GM12878 (cell line): ENCODE data around the gene P4HA1. TPM values are rescaled to one million over a fixed set of nuclear protein-coding genes. Genes with fewer than 3 reads are reported as not detected.

Source experiments
- ATAC-seq: fragments of 200-7000 bp; cut with Tn5 transposase; 3 replicates; pipeline ENCODE4 v1.9.1; 2020; ENCODE audit warnings: mild to moderate bottlenecking, moderate library complexity
- BruUV-seq: library from RNA; stranded (reverse); fragments of 400-500 nt; replicated peaks from 2 replicates; lab custom pipeline; 2021; lab: Mats Ljungman, UMichigan
- CTCF ChIA-PET: fragments of 300-600 bp; sonication (Branson Sonifier 250); formaldehyde crosslinking; extraction: SDS; loops from one replicate; lab custom pipeline; 2021; ENCODE audit warnings: inconsistent platforms; lab: Yijun Ruan, JAX
- POLR2A ChIA-PET: fragments of 350-600 bp; formaldehyde crosslinking; extraction: SDS; loops from one replicate; lab custom pipeline; 2021; ENCODE audit warnings: inconsistent platforms; lab: Charles Lee
- RAD21 ChIA-PET: fragments of 300-600 bp; sonication (Branson Sonifier 250); formaldehyde crosslinking; loops from one replicate; lab custom pipeline; 2023; ENCODE audit warnings: antibody characterized with exemption; ENCODE audit not compliant: unreplicated experiment; lab: Charles Lee
- SMC1A ChIA-PET: fragments of 300-600 bp; sonication (Branson Sonifier 250); formaldehyde crosslinking; loops from one replicate; lab custom pipeline; 2023; ENCODE audit not compliant: unreplicated experiment, uncharacterized antibody; lab: Charles Lee
- DNase-seq: peaks from one replicate; pipeline ENCODE4 v3.0.0-alpha.2; 2011; ENCODE audit warnings: low read depth, low spot score
- FAIRE-seq: peaks from 3 replicates; lab custom pipeline; 2011; peaks lifted over from hg19 to GRCh38; lab: Jason Lieb, UNC
- H2AFZ ChIP-seq: 2 replicates; pipeline ENCODE4 v1.6.0; 2011; ENCODE audit warnings: low read depth, low read length, control low read depth; ENCODE audit not compliant: control insufficient read depth
- H3K27ac ChIP-seq: 2 replicates; pipeline ENCODE4 v1.5.1; 2011; ENCODE audit warnings: control low read depth; ENCODE audit not compliant: control insufficient read depth, insufficient read depth
- H3K27me3 ChIP-seq, 2 experiments: replicated peaks in 1 of 2; 2 replicates each; pipeline versions ENCODE4 v1.6.0 to v1.6.1; 2011; ENCODE audit warnings: low read length in 1 of 2; ENCODE audit not compliant: control insufficient read depth in 2 of 2, insufficient read depth in 2 of 2
- H3K36me3 ChIP-seq, 2 experiments: 2 replicates each; pipeline ENCODE4 v1.5.1; 2011; ENCODE audit warnings: low read length in 1 of 2; ENCODE audit not compliant: control insufficient read depth in 2 of 2, insufficient read depth in 2 of 2
- H3K4me1 ChIP-seq: 2 replicates; pipeline ENCODE4 v1.6.1; 2011; ENCODE audit warnings: mild to moderate bottlenecking, low read length, moderate library complexity, mixed read lengths; ENCODE audit not compliant: control insufficient read depth, insufficient read depth
- H3K4me2 ChIP-seq: 2 replicates; pipeline ENCODE4 v1.6.0; 2011; ENCODE audit warnings: control low read depth; ENCODE audit not compliant: control insufficient read depth, insufficient read depth
- H3K4me3 ChIP-seq: fragments of 200-600 bp; sonication (generic); 2 replicates; pipeline ENCODE4 v1.5.1; 2016
- H3K79me2 ChIP-seq: 2 replicates; pipeline ENCODE4 v1.6.0; 2011; ENCODE audit warnings: low read length; ENCODE audit not compliant: control insufficient read depth, insufficient read depth
- H3K9ac ChIP-seq: 2 replicates; pipeline ENCODE4 v1.8.0; 2011; ENCODE audit warnings: low read length, control low read depth, mixed read lengths; ENCODE audit not compliant: control insufficient read depth, insufficient read depth
- H3K9me3 ChIP-seq: replicated peaks from 3 replicates; pipeline ENCODE4 v1.5.1; 2011; ENCODE audit warnings: mild to moderate bottlenecking, low read length; ENCODE audit not compliant: control insufficient read depth, insufficient read depth
- H4K20me1 ChIP-seq: 2 replicates; pipeline ENCODE4 v1.6.0; 2011; ENCODE audit not compliant: control insufficient read depth, insufficient read depth
- BCL11A ChIP-seq: IDR thresholded peaks from 2 replicates; pipeline ENCODE4 v1.6.1; 2011; ENCODE audit warnings: low read depth, low read length
- EP300 ChIP-seq, 2 experiments: fragments of 150-350 bp in 1 of 2; IDR thresholded peaks; 2 replicates each; pipeline ENCODE4 v1.6.1; 2011 to 2012; ENCODE audit warnings: low read depth in 2 of 2, low read length in 2 of 2, borderline replicate concordance in 1 of 2, improper control_type of control experiment in 1 of 2, inconsistent platforms in 1 of 2; ENCODE audit not compliant: control insufficient read depth in 1 of 2
- ETV6 ChIP-seq, 2 experiments: fragments of 450-650 bp in 1 of 2; IDR thresholded peaks in 1 of 2; conservative IDR thresholded peaks in 1 of 2; 2 replicates each; pipeline ENCODE4 v1.6.1; 2014; ENCODE audit warnings: antibody characterized with exemption in 1 of 2, borderline replicate concordance in 1 of 2, low read depth in 1 of 2, mild to moderate bottlenecking in 1 of 2, moderate library complexity in 1 of 2
- HDAC6 ChIP-seq: fragments of 200-600 bp; sonication (generic); IDR thresholded peaks from one replicate; pipeline ENCODE4 v1.8.0; 2017; ENCODE audit warnings: antibody characterized with exemption; ENCODE audit not compliant: unreplicated experiment
- MYB ChIP-seq: fragments of 150-350 bp; IDR thresholded peaks from 2 replicates; pipeline ENCODE4 v1.6.1; 2014; ENCODE audit warnings: mild to moderate bottlenecking, low read depth, low read length, borderline replicate concordance
- NFIC ChIP-seq: IDR thresholded peaks from 2 replicates; pipeline ENCODE4 v1.6.1; 2012; ENCODE audit warnings: low read depth, mild to moderate bottlenecking, inconsistent platforms, low read length, moderate library complexity
- NR2C2 ChIP-seq: IDR thresholded peaks from 2 replicates; pipeline ENCODE4 v1.6.1; 2011; ENCODE audit warnings: borderline replicate concordance, low read depth; ENCODE audit not compliant: control insufficient read depth, insufficient read length
- NR2F1 ChIP-seq: fragments of 450-650 bp; conservative IDR thresholded peaks from 2 replicates; pipeline ENCODE4 v1.6.1; 2017; ENCODE audit warnings: mild to moderate bottlenecking
- RCOR1 ChIP-seq: conservative IDR thresholded peaks from 2 replicates; pipeline ENCODE4 v1.6.1; 2012; ENCODE audit warnings: low read depth, low read length, improper control_type of control experiment
- SIX5 ChIP-seq: IDR thresholded peaks from 2 replicates; pipeline ENCODE4 v1.6.1; 2011; ENCODE audit warnings: mild to moderate bottlenecking, low read depth, low read length, moderate library complexity; ENCODE audit not compliant: severe bottlenecking
- SPI1 ChIP-seq: IDR thresholded peaks from 2 replicates; pipeline ENCODE4 v1.6.1; 2011; ENCODE audit warnings: low read depth, mild to moderate bottlenecking, low read length, moderate library complexity, borderline replicate concordance; ENCODE audit not compliant: insufficient read depth
- SREBF1 ChIP-seq: IDR thresholded peaks from 2 replicates; pipeline ENCODE4 v1.6.1; 2012; ENCODE audit warnings: mild to moderate bottlenecking, low read length
- SUZ12 ChIP-seq: fragments of 200-600 bp; sonication (generic); IDR thresholded peaks from one replicate; pipeline ENCODE4 v1.6.1; 2018; ENCODE audit warnings: antibody characterized with exemption, mild to moderate bottlenecking; ENCODE audit not compliant: unreplicated experiment
- TARDBP ChIP-seq: IDR thresholded peaks from 2 replicates; pipeline ENCODE4 v1.6.1; 2016; ENCODE audit warnings: borderline replicate concordance
- YBX1 ChIP-seq: fragments of 450-650 bp; IDR thresholded peaks from 2 replicates; pipeline ENCODE4 v1.6.1; 2016; ENCODE audit warnings: antibody characterized with exemption
- ZBED1 ChIP-seq: IDR thresholded peaks from 2 replicates; pipeline ENCODE4 v1.6.1; 2016; ENCODE audit warnings: borderline replicate concordance
- WGBS: methylation state at CpG from one replicate; pipeline ENCODE4 v1.1.6; 2016; ENCODE audit warnings: low lambda C conversion rate; ENCODE audit not compliant: insufficient replicate concordance, insufficient coverage; ENCODE audit errors: missing lambda C conversion rate; 5-methylcytosine and 5-hydroxymethylcytosine counted together
- in situ Hi-C: fragments of 300-500 bp; cut with MboI; formaldehyde crosslinking; loops from 9 replicates; pipeline ENCODE4 v1.14.3; 2018; ENCODE audit warnings: mixed read lengths
- intact Hi-C: fragments of 100-400 bp; cut with micrococcal nuclease; formaldehyde crosslinking; loops from one replicate; pipeline ENCODE4 v1.14.2; 2022; ENCODE audit not compliant: unreplicated experiment
- polyA plus RNA-seq, 11 experiments: library from polyadenylated mRNA; depleted of rRNA in 4 of 11; unstranded in 6 of 11; stranded (reverse) in 5 of 11; fragments of >200 nt; fragmentation: Nextera tagmentation in 4 of 11; fragmentation: Illumina TruSeq in 1 of 11; extraction: Ambion mirVana in 4 of 11; extraction: Trizol in 1 of 11; gene quantifications; 1 replicate in 1 of 11; 2 replicates in 10 of 11; pipeline versions ENCODE4 v1.2.1 to v1.2.3, GENCODE V29; 2011 to 2016; ENCODE audit warnings: inconsistent platforms in 2 of 11, missing spikeins in 2 of 11, low read depth in 1 of 11
- total RNA-seq, 4 experiments: library from RNA; depleted of rRNA in 3 of 4; stranded (reverse); fragments of >200 nt in 3 of 4; fragmentation: Illumina TruSeq in 1 of 4; extraction: Trizol in 1 of 4; gene quantifications; 2 replicates each; pipeline versions ENCODE4 v1.2.1 to v1.2.3, GENCODE V29; 2013 to 2021
- TF ChIP-seq, protein P1 (sequence below): fragments of 450-650 bp; IDR thresholded peaks from 2 replicates; pipeline ENCODE4 v1.6.1; 2018; ENCODE audit warnings: mild to moderate bottlenecking, low read depth, moderate library complexity; ENCODE audit not compliant: partially characterized antibody
- TF ChIP-seq, protein P2 (sequence below): IDR thresholded peaks from 2 replicates; pipeline ENCODE4 v1.6.1; 2011; ENCODE audit warnings: mild to moderate bottlenecking, low read depth, low read length, moderate library complexity; ENCODE audit not compliant: insufficient replicate concordance
- TF ChIP-seq, protein P3 (sequence below): IDR thresholded peaks from 2 replicates; pipeline ENCODE4 v1.6.1; 2012; ENCODE audit warnings: low read depth, low read length, improper control_type of control experiment

The P4HA1 gene
- total and polyA plus RNA-seq, 10 of the 15 experiments (the other 5 are each of a cell fraction or from before 2014, with no cell fraction given): 15.0 to 160 (median 24.1) TPM

DNA sequence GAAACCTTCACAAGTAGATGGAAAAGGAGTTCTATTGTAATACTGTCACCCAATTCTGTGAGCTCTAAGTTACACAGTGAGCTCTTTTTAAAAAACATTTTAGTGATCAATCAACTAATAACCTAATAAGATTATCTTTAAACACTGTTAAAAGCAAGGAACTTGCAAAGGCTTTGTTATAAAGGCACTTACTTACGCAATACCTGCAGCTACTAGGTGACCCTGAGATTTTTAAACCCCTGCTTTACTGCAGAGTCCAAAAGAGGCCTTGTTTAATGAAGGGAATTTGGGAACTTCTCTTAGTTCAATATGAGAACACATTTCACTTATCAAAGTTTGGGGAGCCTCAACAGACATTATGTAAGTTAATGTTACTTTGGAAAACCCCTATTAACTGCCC lies 53.3 kb downstream of the P4HA1 start (continued):
- TF ChIP-seq HDAC6: no peak
- no peak for TF ChIP-seq SIX5
- TF ChIP-seq, protein P1, sequence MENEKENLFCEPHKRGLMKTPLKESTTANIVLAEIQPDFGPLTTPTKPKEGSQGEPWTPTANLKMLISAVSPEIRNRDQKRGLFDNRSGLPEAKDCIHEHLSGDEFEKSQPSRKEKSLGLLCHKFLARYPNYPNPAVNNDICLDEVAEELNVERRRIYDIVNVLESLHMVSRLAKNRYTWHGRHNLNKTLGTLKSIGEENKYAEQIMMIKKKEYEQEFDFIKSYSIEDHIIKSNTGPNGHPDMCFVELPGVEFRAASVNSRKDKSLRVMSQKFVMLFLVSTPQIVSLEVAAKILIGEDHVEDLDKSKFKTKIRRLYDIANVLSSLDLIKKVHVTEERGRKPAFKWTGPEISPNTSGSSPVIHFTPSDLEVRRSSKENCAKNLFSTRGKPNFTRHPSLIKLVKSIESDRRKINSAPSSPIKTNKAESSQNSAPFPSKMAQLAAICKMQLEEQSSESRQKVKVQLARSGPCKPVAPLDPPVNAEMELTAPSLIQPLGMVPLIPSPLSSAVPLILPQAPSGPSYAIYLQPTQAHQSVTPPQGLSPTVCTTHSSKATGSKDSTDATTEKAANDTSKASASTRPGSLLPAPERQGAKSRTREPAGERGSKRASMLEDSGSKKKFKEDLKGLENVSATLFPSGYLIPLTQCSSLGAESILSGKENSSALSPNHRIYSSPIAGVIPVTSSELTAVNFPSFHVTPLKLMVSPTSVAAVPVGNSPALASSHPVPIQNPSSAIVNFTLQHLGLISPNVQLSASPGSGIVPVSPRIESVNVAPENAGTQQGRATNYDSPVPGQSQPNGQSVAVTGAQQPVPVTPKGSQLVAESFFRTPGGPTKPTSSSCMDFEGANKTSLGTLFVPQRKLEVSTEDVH: no peak
- TF ChIP-seq BCL11A: no peak
- TF ChIP-seq SREBF1: no peak
- no peak for TF ChIP-seq YBX1

DNA sequence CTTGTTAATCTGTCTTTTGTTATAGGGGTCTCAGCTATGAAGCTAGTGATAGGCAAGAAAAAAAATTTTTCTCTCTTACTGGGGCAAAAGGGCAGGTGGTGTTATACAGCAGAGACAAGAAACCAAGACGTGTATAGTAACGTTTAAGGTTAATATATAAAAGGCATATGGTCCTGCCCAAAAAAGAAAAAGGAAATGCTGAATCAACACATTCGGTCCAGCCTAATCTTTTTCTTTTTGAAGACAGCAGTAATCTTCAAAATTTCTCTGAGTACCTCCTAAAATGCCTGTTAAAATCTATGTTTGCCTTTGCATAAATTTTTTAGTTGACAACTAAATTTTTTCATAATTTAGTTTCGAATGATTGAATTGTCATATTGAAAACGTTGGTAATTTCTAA lies 54.5 kb downstream of the P4HA1 start:
- Histone ChIP-seq H3K4me3 (no peak overlapping the region), H3K27me3 (no peaks in the 10 kb centered on the region), H2AFZ (no peak overlapping the region), H3K4me1 (no peaks in the 10 kb centered on the region), H3K27ac (no peak overlapping the region), H3K9me3 (no peaks in the 10 kb centered on the region), H4K20me1 (no peaks in the 10 kb centered on the region), H3K4me2 (no peak overlapping the region), H3K9ac (no peak overlapping the region), H3K36me3 (peaks cover 3 to 15% of the 10 kb centered on the region in 2 experiments), H3K79me2 (no peaks in the 10 kb centered on the region)
- CTCF ChIA-PET: no interaction called here
- DNase-seq (no peak), FAIRE-seq (no peak), ATAC-seq (no peak)
- RAD21 ChIA-PET: no interaction called here
- SMC1A ChIA-PET: no interaction called here
- BruUV-seq: no TSS peak
- 95% methylated on average over 5 of the region's 5 CpGs for WGBS
- intact Hi-C loops: no loop called here
- POLR2A ChIA-PET: no interaction called here
- TF ChIP-seq ZBED1: no peak
- TF ChIP-seq NR2F1: no peak
- TF ChIP-seq, protein P2, sequence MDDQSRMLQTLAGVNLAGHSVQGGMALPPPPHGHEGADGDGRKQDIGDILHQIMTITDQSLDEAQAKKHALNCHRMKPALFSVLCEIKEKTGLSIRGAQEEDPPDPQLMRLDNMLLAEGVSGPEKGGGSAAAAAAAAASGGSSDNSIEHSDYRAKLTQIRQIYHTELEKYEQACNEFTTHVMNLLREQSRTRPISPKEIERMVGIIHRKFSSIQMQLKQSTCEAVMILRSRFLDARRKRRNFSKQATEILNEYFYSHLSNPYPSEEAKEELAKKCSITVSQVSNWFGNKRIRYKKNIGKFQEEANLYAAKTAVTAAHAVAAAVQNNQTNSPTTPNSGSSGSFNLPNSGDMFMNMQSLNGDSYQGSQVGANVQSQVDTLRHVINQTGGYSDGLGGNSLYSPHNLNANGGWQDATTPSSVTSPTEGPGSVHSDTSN: no peak
- TF ChIP-seq NR2C2: no peak
- no peak for TF ChIP-seq NFIC
- TF ChIP-seq SPI1: no peak
- no peak for TF ChIP-seq RCOR1
- no peak for TF ChIP-seq MYB
- no peak for TF ChIP-seq EP300 (IDR thresholded peaks at IDR 0.05; ENCODE audit: borderline replicate concordance in 1 of 2, control insufficient read depth in 1 of 2, low read depth in 2 of 2, low read length in 2 of 2)
- no peak for TF ChIP-seq ETV6 (conservative IDR thresholded peaks at IDR 0.05 in 1 of 2, IDR thresholded peaks at IDR 0.05 in 1 of 2; ENCODE audit: borderline replicate concordance in 1 of 2, low read depth in 1 of 2)
- TF ChIP-seq SUZ12: no peak
- TF ChIP-seq, protein P3, sequence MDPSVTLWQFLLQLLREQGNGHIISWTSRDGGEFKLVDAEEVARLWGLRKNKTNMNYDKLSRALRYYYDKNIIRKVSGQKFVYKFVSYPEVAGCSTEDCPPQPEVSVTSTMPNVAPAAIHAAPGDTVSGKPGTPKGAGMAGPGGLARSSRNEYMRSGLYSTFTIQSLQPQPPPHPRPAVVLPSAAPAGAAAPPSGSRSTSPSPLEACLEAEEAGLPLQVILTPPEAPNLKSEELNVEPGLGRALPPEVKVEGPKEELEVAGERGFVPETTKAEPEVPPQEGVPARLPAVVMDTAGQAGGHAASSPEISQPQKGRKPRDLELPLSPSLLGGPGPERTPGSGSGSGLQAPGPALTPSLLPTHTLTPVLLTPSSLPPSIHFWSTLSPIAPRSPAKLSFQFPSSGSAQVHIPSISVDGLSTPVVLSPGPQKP: no peak
- TF ChIP-seq TARDBP: no peak
- in situ Hi-C loops: no loop called here
